Epithelial cell of proximal tubule (primary cell): Measurements from ENCODE around the gene GK. TPM values are rescaled to one million over a fixed set of nuclear protein-coding genes. Genes with fewer than 3 reads are reported as not detected.

Experiments used
- DNase-seq: peaks from one replicate; pipeline ENCODE4 v3.0.0-alpha.2; 2011; ENCODE audit warnings: low read depth
- H3K4me3 ChIP-seq: 2 replicates; pipeline ENCODE4 v1.5.1; 2011; ENCODE audit warnings: low read depth, mild to moderate bottlenecking, low read length
- total RNA-seq: library from RNA; depleted of rRNA; stranded (reverse); fragments of >200 nt; gene quantifications from 2 replicates; pipeline ENCODE4 v1.2.3, GENCODE V29; 2015
- TF ChIP-seq, protein P1 (sequence below): conservative IDR thresholded peaks from 2 replicates; pipeline ENCODE4 v1.5.1; 2012; ENCODE audit warnings: low read depth, mild to moderate bottlenecking, low read length

Gene GK
- 2.0 and 2.1 TPM in 2 replicates for total RNA-seq

DNA sequence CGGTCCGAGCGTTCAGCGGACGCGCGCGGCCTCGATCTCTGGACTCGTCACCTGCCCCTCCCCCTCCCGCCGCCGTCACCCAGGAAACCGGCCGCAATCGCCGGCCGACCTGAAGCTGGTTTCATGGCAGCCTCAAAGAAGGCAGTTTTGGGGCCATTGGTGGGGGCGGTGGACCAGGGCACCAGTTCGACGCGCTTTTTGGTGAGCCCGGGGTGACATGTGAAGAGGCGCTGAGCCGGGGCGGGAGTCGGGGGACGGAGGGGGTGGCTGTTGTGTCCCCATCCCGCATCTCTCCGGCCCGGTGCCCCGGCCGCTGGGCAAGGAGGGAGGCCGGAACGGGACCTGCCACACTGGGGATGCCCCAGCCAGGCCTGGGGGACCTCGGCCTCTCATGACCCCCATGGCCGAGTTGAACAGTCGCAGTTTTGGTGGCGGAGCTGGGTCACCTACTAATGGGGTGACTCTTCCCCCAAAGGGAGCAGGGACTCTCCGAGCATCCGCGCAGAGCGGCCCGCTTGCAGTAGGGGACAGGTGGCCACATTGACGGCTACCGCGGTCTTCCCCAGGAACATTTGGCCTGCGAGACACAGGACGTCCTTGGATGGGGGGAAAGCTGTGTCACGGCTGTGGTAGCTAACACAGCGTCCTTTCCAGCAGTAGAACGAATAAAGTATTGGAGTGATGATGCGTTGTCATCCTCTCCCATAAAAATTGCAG is at the start of gene GK:
GK (plus strand) TSS at position 9 of the 717 bp plus-strand sequence; CDS start at position 124, 115 bp downstream.
- DNase-seq: no peak
- TF ChIP-seq, protein P1, sequence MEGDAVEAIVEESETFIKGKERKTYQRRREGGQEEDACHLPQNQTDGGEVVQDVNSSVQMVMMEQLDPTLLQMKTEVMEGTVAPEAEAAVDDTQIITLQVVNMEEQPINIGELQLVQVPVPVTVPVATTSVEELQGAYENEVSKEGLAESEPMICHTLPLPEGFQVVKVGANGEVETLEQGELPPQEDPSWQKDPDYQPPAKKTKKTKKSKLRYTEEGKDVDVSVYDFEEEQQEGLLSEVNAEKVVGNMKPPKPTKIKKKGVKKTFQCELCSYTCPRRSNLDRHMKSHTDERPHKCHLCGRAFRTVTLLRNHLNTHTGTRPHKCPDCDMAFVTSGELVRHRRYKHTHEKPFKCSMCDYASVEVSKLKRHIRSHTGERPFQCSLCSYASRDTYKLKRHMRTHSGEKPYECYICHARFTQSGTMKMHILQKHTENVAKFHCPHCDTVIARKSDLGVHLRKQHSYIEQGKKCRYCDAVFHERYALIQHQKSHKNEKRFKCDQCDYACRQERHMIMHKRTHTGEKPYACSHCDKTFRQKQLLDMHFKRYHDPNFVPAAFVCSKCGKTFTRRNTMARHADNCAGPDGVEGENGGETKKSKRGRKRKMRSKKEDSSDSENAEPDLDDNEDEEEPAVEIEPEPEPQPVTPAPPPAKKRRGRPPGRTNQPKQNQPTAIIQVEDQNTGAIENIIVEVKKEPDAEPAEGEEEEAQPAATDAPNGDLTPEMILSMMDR: no peak
- peak within 1 kb of the TSS; percentile 74 for H3K4me3 ChIP-seq

DNA sequence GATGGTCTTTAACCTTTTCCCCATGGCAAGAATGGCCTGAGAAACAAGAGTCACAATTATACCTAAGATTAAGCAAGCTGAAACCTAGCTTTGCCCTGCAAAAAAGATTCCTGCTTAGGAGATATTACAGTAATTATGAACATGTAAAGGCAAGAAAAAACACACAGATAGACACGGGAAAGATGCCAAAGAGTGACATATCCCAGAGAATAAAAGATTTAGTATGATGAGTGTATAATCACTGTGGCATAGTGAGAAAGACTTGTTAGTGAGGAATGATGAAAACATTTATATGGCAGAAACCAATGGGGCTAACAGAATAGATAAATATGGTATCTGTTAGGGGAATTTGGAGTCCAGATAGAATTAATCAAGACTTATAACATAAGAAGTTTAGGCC is 46.1 kb upstream of the GK start:
- TF ChIP-seq, protein P1: no peak
- no peak for DNase-seq
- H3K4me3 ChIP-seq: no peak overlapping the region

DNA sequence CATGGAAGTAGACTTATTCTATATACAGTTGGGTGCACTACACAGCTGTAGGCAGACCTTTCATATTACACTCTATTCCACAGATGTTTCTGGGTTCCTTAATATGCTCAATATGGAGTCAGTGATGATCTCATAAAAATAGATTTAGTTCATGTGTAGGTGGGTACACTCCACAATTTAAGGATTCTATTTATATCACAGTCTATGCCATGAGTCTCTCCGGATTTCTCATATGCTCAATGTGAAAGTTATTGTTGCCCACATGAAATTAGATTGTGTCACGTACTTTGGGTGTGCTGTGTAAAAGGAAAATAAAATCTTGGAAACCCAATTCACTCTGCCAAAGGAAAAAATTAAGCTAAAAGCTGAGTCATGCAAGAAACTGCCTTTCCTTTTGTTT is 43.2 kb upstream of the GK start:
- no peak for DNase-seq

DNA sequence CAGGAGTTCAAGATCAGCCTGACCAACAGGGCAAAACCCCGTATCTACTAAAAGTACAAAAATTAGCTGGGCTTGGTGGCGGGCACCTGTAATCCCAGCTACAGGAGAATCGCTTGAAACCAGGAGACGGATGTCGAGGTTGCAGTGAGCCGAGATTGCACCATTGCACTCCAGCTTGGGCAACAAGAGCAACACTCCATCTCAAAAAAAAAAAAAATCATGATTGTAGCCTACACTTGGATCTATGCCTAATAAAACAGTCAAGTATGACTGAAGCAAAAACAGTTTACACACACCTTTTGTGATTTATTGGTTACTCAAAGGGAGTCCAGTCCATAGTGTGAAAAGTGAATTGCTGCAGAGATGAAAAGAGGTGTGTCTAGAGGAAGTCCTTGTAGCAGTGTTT is 41.0 kb upstream of the GK start:
- no peak overlapping the region for H3K4me3 ChIP-seq
- no peak for DNase-seq
- TF ChIP-seq, protein P1: no peak

More for the DNA sequence above, 43.2 kb upstream of the GK start:
- TF ChIP-seq, protein P1: no peak
- H3K4me3 ChIP-seq: no peak overlapping the region

DNA sequence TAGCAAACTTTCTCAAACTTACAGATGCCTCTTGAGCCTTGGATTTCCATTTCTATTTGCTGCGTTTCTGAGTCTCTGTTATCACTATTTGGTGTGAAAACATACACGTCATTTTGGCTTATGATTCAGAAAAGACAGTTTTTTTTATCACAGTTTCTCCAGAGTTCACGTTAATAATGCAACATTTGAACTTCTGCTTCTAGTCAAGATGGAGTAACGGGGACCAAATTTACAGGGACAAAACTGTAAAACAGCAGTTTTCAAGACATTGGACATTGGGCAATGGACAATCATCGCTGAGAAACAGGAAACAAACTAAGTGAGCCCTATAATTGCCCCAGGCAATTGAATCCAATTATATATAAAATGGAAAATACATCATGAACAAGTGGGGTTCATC is 39.5 kb upstream of the GK start:
- H3K4me3 ChIP-seq: no peak overlapping the region
- no peak for DNase-seq
- TF ChIP-seq, protein P1: no peak

DNA sequence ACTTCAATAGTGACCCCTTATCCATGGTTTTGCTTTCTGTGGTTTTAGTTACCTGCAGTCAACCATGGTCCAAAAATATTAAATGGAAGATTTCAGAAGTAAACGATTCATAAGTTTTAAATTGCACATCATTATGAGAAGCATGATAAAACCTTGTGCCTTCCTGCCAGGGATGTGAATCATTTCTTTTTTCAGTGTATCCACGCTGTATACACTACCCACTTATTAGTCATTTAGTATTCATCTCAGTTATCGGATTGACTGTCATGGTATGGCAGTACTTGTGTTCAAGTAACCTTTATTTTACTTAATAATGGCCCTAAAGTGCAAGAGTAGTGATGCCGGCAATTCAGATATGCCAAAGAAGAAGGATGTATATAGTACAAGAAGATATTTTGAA is 38.0 kb upstream of the GK start:
- H3K4me3 ChIP-seq: no peak overlapping the region
- TF ChIP-seq, protein P1: no peak
- DNase-seq: no peak
